Esophagus (tissue), 2 donors: ENCODE data around the gene PIBF1. TPM values are rescaled to one million over a fixed set of nuclear protein-coding genes. Genes with fewer than 3 reads are reported as not detected.

Experiments
- H3K27ac ChIP-seq, 2 donors: one replicate each; pipeline ENCODE4 v1.5.1; 2013; ENCODE audit warnings: low read depth in 2 of 2, mild to moderate bottlenecking in 2 of 2, inconsistent platforms in 1 of 2, low read length in 1 of 2, moderate library complexity in 1 of 2
- H3K27me3 ChIP-seq, 2 donors: one replicate each; pipeline ENCODE4 v1.6.1; 2013; ENCODE audit warnings: low read length in 2 of 2, control low read depth in 1 of 2, mild to moderate bottlenecking in 1 of 2; ENCODE audit not compliant: insufficient read depth in 2 of 2, control insufficient read depth in 1 of 2
- H3K36me3 ChIP-seq, 2 donors: one replicate each; pipeline ENCODE4 v1.6.1; 2013; ENCODE audit warnings: low read length in 1 of 2; ENCODE audit not compliant: control insufficient read depth in 2 of 2, insufficient read depth in 2 of 2
- H3K4me1 ChIP-seq, 2 donors: one replicate each; pipeline ENCODE4 v1.6.1; 2013; ENCODE audit warnings: low read length in 1 of 2; ENCODE audit not compliant: control insufficient read depth in 2 of 2, insufficient read depth in 2 of 2
- H3K4me3 ChIP-seq, 2 donors: one replicate each; pipeline ENCODE4 v1.5.1; 2013; ENCODE audit warnings: low read length in 2 of 2, mild to moderate bottlenecking in 2 of 2, low read depth in 1 of 2, moderate library complexity in 1 of 2
- H3K9me3 ChIP-seq, 2 donors: one replicate each; pipeline ENCODE4 v1.6.1; 2013; ENCODE audit warnings: mild to moderate bottlenecking in 2 of 2, low read depth in 1 of 2, low read length in 1 of 2, moderate library complexity in 1 of 2; ENCODE audit not compliant: control insufficient read depth in 2 of 2, insufficient read depth in 1 of 2
- WGBS, 2 donors: extraction: QIAGEN DNeasy Blood & Tissue Kit; methylation state at CpG; one replicate each; pipeline ENCODE4 v1.1.7; 2013; 5-methylcytosine and 5-hydroxymethylcytosine counted together
- polyA plus RNA-seq, 2 donors: library from polyadenylated mRNA; stranded (reverse); fragments of 200-250 nt; gene quantifications; one replicate each; pipeline ENCODE4 v1.2.3, GENCODE V29; 2013
- donor health status: healthy with polysubstance abuse.
- donor health status: Bipolar disorder and iron deficiency.

Gene PIBF1
- polyA plus RNA-seq, 2 donors = 5.4 to 13.1 TPM

GRCh38 chr13:73060251-73061160, 278.6 kb downstream of the PIBF1 start:
- Histone ChIP-seq H3K4me1 (no peaks in the 10 kb centered on the region), H3K9me3 (no peaks in the 10 kb centered on the region), H3K36me3 (peaks cover 2 to 7% of the 10 kb centered on the region in 2 donors), H3K27me3 (no peaks in the 10 kb centered on the region), H3K4me3 (peak overlapping the region; percentile 87 to 98), H3K27ac (peak overlapping the region; percentile 90 to 94)
- 8 to 11% methylated on average over 26 of the region's 26 CpGs for WGBS, 2 donors

DNA sequence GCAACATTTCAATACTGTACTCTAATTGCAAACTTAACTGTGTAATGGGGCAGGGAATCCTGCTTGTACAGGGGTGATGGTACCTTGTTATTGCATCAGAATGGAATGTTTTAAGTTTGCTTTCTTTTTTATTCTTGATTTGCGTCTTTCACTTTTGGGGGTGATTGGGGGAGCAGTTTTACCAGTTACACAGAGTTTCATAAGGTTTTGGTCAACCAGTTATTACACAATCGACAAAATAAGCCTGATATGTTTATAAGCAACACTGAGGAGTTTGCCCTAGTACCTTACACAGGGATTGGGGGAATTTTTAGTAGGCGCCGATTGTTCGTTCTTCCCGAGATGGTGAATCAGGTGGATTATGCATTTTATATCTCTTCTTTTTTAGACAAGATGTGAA, 279.5 kb downstream of the PIBF1 start:
- Histone ChIP-seq H3K4me1 (no peaks in the 10 kb centered on the region), H3K36me3 (peaks cover 2 to 7% of the 10 kb centered on the region in 2 donors), H3K27ac (peak overlapping the region; percentile 71 to 91), H3K4me3 (peak overlapping the region; percentile 58 to 87), H3K9me3 (no peaks in the 10 kb centered on the region), H3K27me3 (no peaks in the 10 kb centered on the region)
- 58 to 63% methylated on average over 6 of the region's 6 CpGs for WGBS, 2 donors

DNA sequence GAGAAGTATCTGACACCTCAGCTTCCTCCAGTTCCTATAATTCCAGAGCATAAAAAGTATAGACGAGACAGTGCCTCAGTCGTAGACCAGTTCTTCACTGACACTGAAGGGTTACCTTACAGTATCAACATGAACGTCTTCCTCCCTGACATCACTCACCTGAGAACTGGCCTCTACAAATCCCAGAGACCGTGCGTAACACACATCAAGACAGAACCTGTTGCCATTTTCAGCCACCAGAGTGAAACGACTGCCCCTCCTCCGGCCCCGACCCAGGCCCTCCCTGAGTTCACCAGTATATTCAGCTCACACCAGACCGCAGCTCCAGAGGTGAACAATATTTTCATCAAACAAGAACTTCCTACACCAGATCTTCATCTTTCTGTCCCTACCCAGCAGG, 279.9 kb downstream of the PIBF1 start:
- Histone ChIP-seq H3K4me1 (no peaks in the 10 kb centered on the region), H3K27ac (peak overlapping the region; percentile 71 to 91), H3K4me3 (peak overlapping the region; percentile 58 to 87), H3K27me3 (no peaks in the 10 kb centered on the region), H3K36me3 (peaks cover 2 to 7% of the 10 kb centered on the region in 2 donors), H3K9me3 (no peaks in the 10 kb centered on the region)
- 51 to 56% methylated on average over 9 of the region's 9 CpGs for WGBS, 2 donors

- WGBS, 2 donors = 57 to 58% methylated on average over 13 of the region's 13 CpGs
- no peaks in the 10 kb centered on the region for H3K9me3 ChIP-seq
- no peaks in the 10 kb centered on the region for H3K27me3 ChIP-seq
- no peaks in the 10 kb centered on the region for H3K4me1 ChIP-seq
- H3K4me3 ChIP-seq = peak overlapping the region; percentile 58 to 87
- H3K27ac ChIP-seq = peak overlapping the region; percentile 71 to 91
- peaks cover 2 to 7% of the 10 kb centered on the region in 2 donors for H3K36me3 ChIP-seq
These were observed 280.5 kb downstream of the PIBF1 start for GRCh38 chr13:73062468-73062867.

DNA sequence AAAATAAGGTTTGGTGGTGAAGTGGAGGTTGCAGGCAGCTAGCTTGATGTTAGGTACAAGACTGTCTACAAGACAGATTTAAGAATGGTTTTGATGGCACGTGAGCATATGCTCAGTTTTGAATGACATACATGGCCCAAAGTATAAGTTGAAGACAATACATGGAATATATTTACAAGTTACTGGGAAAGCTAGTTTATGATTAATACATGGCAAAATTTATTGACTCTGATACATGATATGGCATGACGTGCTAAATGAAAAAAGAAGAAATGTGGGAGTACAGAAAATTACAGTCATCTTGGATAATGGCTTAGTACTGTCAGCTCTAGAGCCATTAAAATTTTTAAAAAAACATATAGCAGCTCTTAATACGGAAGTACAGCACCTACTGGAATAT, 281.2 kb downstream of the PIBF1 start:
- peak overlapping the region; percentile 32 to 87 for H3K4me3 ChIP-seq
- H3K27me3 ChIP-seq = no peaks in the 10 kb centered on the region
- H3K27ac ChIP-seq = peak overlapping the region in 1 of 2 donors; percentile 42
- WGBS, 2 donors = 46 to 55% methylated on average over 3 of the region's 3 CpGs
- H3K9me3 ChIP-seq = no peaks in the 10 kb centered on the region
- H3K36me3 ChIP-seq = peaks cover 2 to 7% of the 10 kb centered on the region in 2 donors
- H3K4me1 ChIP-seq = no peaks in the 10 kb centered on the region

DNA sequence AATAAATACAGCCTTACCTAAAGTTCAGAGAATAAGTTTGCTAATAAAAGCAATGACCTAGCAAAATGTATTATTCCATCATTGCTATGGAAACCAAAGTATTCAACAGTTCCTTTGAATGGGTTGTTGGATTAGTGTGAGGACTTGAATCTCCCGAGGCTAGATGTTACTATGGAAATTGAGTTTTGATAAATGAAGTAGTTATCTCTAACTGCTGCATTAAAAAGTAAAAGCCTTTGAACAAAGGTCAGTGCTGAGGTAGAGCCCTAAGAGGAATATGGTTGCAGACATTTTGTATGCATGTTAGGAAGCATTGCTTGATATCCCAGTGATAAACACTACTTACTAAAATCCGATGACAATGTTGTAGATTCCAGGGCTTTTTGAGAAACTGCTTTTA, 283.1 kb downstream of the PIBF1 start:
- Histone ChIP-seq H3K27ac (peak overlapping the region in 1 of 2 donors; percentile 70), H3K36me3 (peaks cover 2 to 7% of the 10 kb centered on the region in 2 donors), H3K4me3 (peak overlapping the region in 1 of 2 donors; percentile 87), H3K9me3 (no peaks in the 10 kb centered on the region), H3K4me1 (no peaks in the 10 kb centered on the region), H3K27me3 (no peaks in the 10 kb centered on the region)
- WGBS, 2 donors = 33 to 39% methylated on average over 2 of the region's 2 CpGs

- peak overlapping the region in 1 of 2 donors; percentile 41 for H3K4me3 ChIP-seq
- peaks cover 2 to 7% of the 10 kb centered on the region in 2 donors for H3K36me3 ChIP-seq
- H3K9me3 ChIP-seq = no peaks in the 10 kb centered on the region
- peak overlapping the region in 1 of 2 donors; percentile 70 for H3K27ac ChIP-seq
- H3K27me3 ChIP-seq = no peaks in the 10 kb centered on the region
- H3K4me1 ChIP-seq = no peaks in the 10 kb centered on the region
- WGBS, 2 donors = 53 to 55% methylated on average over 7 of the region's 7 CpGs
These were observed 283.9 kb downstream of the PIBF1 start for GRCh38 chr13:73065665-73066340.

Other genes starting within 250 kb of the PIBF1 start
- 1 to 10 TPM; 7.2 to 7.8 TPM for gene MZT1, start 54.5 kb upstream of the PIBF1 start, polyA plus RNA-seq
- gene BORA, start 54.2 kb upstream of the PIBF1 start, polyA plus RNA-seq = 1 to 10 TPM; 3.2 to 3.7 TPM
- 10 to 100 TPM in 1 of 2 donors, 1 to 10 TPM in 1; 8.2 to 12.9 TPM for gene DIS3, start 233 bp upstream of the PIBF1 start, polyA plus RNA-seq